ENCODE results near the gene CLEC19A.

The CLEC19A gene

DNA sequence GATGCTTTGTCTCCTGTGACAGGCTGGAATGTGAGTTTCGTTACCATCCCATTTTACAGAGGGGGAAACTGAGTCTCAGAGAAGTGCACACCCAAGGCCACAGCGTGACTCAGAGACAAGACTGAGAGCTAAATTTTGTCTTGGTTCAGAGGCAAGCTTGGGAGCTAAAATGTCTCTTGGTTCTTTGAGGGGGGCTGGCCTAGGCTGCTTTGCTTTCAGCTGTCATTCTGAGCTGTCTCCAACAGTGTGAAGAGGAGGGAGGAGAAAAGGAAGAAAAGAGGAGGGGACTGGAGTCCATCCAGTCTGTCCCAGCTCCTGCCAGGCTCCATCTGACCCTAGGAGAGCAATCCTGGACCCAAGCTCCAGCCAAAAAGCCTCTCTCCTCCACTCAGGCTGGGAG lies at the start of gene CLEC19A:
Gene CLEC19A, plus strand, starts transcription at position 301 of the 400 bp plus-strand sequence. CDS start 121 bp downstream, outside the sequence.
- FAIRE-seq = no peak
- no peak for DNase-seq (ENCODE audit: low spot score)

- DNase-seq (ENCODE audit: low spot score) (peak; percentile 65), FAIRE-seq (no peak)
These were observed 49.6 kb upstream of the CLEC19A start for GRCh38 chr16:19235886-19236285.

DNA sequence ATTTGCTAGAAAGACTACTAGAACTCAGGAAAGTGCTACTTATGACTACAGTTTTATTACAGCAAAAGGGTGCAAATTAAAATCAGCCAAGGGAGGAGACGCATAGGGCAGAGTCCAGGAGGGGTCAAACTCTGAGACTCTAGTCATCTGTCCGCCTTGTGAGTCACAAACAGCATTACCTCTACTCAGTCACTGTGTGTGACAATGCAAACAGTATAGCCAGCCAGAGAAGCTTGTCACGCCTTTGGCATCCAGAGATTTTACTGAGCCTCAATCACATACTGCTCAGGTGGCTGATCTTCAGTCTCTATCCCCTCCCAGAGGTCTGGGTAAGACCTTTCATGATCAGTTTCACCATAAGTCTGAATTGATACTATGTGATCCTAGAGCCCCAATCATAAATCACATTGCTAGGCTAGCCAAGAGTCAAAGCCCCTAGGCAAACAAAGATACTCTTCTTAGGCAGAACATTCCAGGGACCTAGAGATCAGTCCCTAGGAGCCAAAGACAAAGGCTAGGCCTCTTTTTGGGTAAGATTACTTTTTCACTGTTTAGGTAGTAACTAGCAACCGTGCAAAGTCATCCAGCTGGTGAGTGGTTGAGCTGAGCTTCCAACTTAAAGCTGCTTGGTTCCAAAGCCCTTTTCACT lies 48.8 kb upstream of the CLEC19A start:
- DNase-seq (ENCODE audit: low spot score) (peak; percentile 90), FAIRE-seq (peak; percentile 89)

DNA sequence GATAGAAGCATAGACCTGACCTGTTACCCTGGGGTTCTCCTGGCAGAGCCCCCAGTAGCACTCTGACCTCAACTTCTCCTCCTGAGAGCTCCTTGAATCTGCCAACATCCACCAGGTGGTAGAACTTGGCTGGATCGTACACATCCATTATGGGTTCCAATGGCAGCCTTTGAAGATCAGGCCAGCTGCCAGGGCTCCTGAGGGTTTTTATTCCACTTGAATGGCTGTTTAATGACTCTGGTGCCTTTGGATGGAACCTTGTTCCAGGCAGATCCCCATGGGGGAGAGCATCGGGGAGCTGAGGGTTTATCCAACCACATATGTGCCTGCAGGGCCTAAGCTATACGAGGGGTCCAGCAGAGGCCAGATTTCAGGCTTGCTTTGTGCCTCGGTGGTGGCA lies 47.1 kb upstream of the CLEC19A start:
- FAIRE-seq = no peak

GRCh38 chr16:19239511-19240155 lies 45.9 kb upstream of the CLEC19A start:
- DNase-seq (ENCODE audit: low spot score) (no peak), FAIRE-seq (no peak)

More for the DNA sequence above, 47.1 kb upstream of the CLEC19A start:
- no peak for DNase-seq (ENCODE audit: low spot score)

GRCh38 chr16:19240494-19240893 lies 45.0 kb upstream of the CLEC19A start:
- FAIRE-seq (no peak), DNase-seq (ENCODE audit: low spot score) (no peak)

GRCh38 chr16:19241512-19241911 lies 44.0 kb upstream of the CLEC19A start:
- FAIRE-seq (no peak), DNase-seq (ENCODE audit: low spot score) (no peak)

DNA sequence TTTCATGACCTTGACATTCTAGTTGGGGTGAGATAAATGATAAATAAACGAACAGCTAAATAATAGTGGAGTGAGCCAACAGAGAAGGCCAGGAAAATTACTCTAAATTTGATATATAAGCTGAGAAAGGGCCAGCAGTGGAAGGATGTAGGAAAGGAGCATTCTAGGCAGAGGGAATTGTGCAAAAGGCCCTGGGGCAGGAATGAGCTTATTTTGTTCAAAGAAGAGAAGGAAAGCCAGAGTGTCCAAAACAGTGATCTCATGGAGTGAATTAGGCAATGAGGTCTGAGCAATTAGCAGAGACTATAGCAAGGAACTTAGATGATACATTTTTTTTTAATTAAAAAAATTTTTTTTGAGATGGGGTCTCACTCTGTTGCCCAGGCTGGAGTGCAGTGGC lies 43.3 kb upstream of the CLEC19A start:
- FAIRE-seq (no peak), DNase-seq (ENCODE audit: low spot score) (no peak)

- FAIRE-seq (no peak), DNase-seq (ENCODE audit: low spot score) (no peak)
These were observed 42.5 kb upstream of the CLEC19A start for GRCh38 chr16:19242987-19243575.

GRCh38 chr16:19245326-19245925 lies 40.1 kb upstream of the CLEC19A start:
- DNase-seq (ENCODE audit: low spot score) = no peak
- no peak for FAIRE-seq

DNA sequence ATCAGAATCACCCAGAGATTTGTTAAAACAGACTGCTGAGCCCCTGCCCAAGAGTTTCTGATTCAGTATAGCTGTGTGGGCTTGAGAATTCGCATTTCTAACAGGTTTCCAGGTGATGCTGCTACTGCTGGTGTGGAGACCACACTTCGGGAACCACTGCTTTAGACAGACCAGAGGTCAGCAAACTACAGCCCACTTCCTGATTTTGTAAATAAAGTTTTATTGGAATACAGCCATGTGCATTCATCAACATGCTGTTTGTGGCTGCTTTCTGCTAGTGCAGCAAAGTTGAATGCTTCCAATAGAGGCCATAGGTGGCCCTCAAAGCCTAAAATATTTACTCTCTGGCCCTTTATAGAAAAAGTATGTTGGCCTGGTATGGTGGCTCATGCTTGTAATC lies 32.6 kb upstream of the CLEC19A start:
- DNase-seq (ENCODE audit: low spot score) = no peak
- no peak for FAIRE-seq

- FAIRE-seq (no peak), DNase-seq (ENCODE audit: low spot score) (no peak)
These were observed 30.9 kb upstream of the CLEC19A start for GRCh38 chr16:19254611-19255010.

DNA sequence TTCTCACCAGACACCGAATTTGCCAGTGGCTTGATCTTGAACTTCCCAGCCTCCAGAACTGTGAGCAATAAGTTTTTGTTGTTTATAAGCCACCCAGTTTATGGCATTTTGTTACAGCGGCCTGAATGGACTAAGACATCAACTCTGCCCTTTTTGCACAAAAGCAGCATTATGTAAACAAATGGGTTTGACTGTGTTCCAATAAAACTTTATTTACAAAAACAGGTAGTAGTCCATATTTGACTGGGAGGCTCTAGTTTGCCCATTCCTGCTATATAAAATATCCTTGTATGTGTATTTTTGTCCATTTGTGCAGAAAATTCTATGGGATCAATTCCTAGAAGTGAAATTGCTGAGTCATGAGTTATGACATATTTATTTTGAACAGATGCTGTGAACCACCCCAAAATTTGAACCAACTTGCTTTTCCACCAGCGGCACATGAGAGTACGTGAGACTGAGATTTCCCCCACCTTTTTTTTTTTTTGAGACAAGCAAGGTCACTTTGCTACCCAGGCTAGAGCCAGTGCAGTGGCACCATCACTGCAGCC lies 21.3 kb upstream of the CLEC19A start:
- DNase-seq (ENCODE audit: low spot score) (no peak), FAIRE-seq (no peak)

DNA sequence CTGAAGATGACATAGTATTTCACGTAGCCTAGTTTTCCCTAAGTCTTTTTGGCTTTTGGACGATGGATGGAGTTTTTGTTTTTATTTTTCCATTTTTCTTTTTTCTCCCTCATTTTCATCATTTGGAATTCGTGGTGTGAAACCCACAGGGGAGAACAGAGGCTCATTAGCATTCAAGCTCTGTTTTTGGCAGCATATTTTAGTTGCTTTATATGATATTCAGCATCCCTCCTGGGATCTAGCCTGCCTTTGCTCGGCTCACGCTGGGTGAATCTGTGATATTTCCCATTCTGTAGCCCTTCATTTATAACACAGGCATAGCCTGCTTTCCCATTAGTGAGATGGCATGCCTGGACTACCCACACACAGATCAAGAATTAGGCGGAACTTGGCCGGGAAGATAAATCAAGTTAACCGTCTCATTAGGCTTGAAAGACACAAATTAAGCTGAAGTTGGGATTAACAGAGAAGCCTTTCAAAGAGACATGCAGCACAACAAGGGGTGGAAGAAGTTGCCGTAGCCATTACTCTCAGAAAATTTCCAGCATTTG lies 20.1 kb upstream of the CLEC19A start:
- FAIRE-seq (no peak), DNase-seq (ENCODE audit: low spot score) (no peak)

DNA sequence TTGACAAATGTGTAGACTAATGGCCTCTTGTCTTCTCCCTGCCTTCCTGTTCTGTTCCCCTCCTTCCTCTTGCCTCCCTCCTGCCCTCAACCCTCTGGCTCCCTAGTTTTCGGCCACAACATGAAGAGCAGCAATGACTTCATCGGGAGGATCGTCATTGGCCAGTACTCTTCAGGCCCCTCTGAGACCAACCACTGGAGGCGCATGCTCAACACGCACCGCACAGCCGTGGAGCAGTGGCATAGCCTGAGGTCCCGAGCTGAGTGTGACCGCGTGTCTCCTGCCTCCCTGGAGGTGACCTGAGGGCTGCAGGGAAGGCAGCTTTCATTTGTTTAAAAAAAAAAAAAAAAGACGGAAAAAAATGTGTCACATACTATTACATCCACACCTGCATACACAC lies 18.8 kb upstream of the CLEC19A start:
- FAIRE-seq (no peak), DNase-seq (ENCODE audit: low spot score) (no peak)

DNA sequence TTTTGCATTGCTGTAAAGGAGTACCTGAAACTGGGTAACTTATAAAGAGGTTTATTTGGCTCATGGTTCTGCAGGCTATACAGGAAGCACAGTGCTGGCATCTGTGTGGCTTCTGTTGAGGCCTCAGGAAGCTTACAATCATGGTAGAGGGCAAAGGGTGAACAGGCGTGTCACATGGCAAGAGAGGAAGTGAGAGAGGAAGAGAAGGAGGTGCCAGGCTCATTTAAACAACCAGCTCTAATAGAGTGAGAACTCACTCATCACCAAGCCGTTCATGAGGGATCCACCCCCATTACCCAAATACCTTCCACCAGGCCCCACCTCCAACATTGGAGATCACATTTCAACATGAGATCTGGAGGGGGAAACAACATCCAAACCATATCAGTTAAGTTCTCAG lies 16.4 kb upstream of the CLEC19A start:
- DNase-seq (ENCODE audit: low spot score) (no peak), FAIRE-seq (no peak)

DNA sequence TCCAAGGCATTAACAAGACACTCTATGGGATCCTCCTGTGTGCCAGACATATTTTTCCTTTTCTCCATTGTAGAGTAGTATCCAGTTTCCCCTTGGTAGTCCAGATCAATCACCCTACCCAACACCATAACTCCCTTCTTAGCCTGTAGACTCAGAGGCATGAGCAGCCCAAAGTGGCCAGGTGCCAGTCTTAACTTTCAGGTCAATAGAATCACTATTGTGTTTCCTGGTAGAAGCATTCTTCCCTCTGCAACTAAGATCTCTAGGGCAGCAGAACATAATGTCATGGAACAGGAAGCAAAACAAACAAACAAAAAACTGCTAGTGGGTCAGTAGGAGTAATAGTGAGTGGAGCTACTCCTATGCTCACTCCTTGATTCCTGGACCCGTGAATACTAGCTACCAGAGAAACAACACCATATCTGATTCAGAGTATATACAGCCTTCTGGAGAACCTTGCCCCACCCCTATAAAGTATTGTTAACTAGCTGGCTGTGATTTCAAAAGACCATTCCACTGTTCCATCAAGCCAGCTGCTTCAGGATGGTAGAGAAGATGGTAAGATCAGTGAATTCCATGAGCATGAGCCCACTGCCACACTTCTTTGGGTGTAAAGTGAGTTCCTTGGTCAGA lies 11.2 kb upstream of the CLEC19A start:
- FAIRE-seq (no peak), DNase-seq (ENCODE audit: low spot score) (no peak)

GRCh38 chr16:19278403-19278802 lies 7.1 kb upstream of the CLEC19A start:
- DNase-seq (ENCODE audit: low spot score) (no peak), FAIRE-seq (no peak)

- FAIRE-seq (no peak), DNase-seq (ENCODE audit: low spot score) (no peak)
These were observed 4.3 kb upstream of the CLEC19A start for GRCh38 chr16:19281246-19281645.

DNA sequence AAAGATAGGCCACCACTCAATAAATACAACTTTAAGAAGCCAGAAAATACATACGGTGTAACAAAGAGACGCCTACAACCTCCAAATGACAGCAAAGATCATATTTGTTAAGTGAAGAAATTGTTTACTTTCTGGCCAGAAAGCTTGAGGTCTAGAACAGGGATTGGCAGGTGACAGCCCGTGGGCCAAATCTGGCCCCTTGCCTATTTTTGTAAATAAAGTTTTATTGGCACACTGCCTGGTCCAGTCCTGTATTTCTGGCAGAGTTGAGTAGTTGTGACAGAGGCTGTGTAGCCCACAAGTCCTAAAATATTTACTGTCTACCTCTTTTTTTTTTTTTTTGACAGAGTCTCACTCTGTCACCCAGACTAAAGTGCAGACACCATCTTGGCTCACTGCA lies 3.4 kb upstream of the CLEC19A start:
- DNase-seq (ENCODE audit: low spot score) = no peak
- no peak for FAIRE-seq

DNA sequence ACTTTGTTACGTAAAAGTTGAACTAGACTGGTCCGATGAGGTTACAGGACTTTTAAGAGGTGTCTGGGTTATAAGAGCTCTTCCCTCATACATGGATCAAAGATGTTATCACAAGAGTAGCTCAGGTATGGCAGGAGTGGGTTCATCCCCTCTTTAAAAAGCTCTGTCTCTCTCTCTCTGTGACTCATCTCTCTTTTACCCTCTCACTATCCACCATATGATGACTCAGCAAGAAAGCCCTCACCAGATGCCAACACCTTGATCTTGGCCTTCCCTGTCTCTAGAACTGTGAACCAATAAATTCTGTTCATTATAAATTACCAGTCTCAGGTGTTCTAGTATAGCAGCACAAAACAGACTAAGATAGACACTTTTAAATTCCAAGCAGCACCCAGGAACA lies 1.9 kb upstream of the CLEC19A start:
- no peak for FAIRE-seq

More for the DNA sequence above, 1.9 kb upstream of the CLEC19A start:
- DNase-seq (ENCODE audit: low spot score) = no peak

Data from RCC 7860 (cell line).